ENCODE data around the gene FZD4. TPM values are rescaled to one million over a fixed set of nuclear protein-coding genes. Genes with fewer than 3 reads are reported as not detected.

FZD4 gene
- total RNA-seq, 1 donor from 2014 or later, result not detected

GRCh38 chr11:86988351-86988881 is 33.2 kb upstream of the FZD4 start:
- ATAC-seq (ENCODE audit: low read depth) (no peak), DNase-seq (no peak)
- Mint-ChIP-seq H3K27me3 (peaks cover 4% of the 10 kb centered on the region), H3K4me3 (no peak overlapping the region), H3K36me3 (ENCODE audit: low read depth) (no peaks in the 10 kb centered on the region), H3K27ac (no peak overlapping the region), H3K9me3 (no peaks in the 10 kb centered on the region), H3K4me1 (no peaks in the 10 kb centered on the region)
- intact Hi-C loops (cut with micrococcal nuclease), result no loop called here
- ChIA-PET CTCF (no interaction called here), POLR2A (no interaction called here)
- no peak for TF ChIP-seq CTCF (IDR thresholded peaks at IDR 0.05)

- no peak overlapping the region for H3K4me3 Mint-ChIP-seq
- H3K27ac Mint-ChIP-seq, result no peak overlapping the region
- H3K27me3 Mint-ChIP-seq, result peaks cover 4% of the 10 kb centered on the region
- intact Hi-C loops (cut with micrococcal nuclease), result no loop called here
- ChIA-PET CTCF (no interaction called here), POLR2A (no interaction called here)
- DNase-seq (no peak), ATAC-seq (ENCODE audit: low read depth) (no peak)
- TF ChIP-seq CTCF (IDR thresholded peaks at IDR 0.05), result no peak
- no peaks in the 10 kb centered on the region for H3K36me3 Mint-ChIP-seq (ENCODE audit: low read depth)
- H3K4me1 Mint-ChIP-seq, result no peaks in the 10 kb centered on the region
- H3K9me3 Mint-ChIP-seq, result no peaks in the 10 kb centered on the region
These were observed 32.5 kb upstream of the FZD4 start for GRCh38 chr11:86987679-86988078.

- no peak overlapping the region for H3K4me3 Mint-ChIP-seq
- H3K9me3 Mint-ChIP-seq, result no peaks in the 10 kb centered on the region
- intact Hi-C loops (cut with micrococcal nuclease), result no loop called here
- DNase-seq (no peak), ATAC-seq (ENCODE audit: low read depth) (no peak)
- no peak overlapping the region for H3K27ac Mint-ChIP-seq
- H3K4me1 Mint-ChIP-seq, result no peaks in the 10 kb centered on the region
- H3K27me3 Mint-ChIP-seq, result peaks cover 4% of the 10 kb centered on the region
- no peak for TF ChIP-seq CTCF (IDR thresholded peaks at IDR 0.05)
- ChIA-PET CTCF (no interaction called here), POLR2A (no interaction called here)
- H3K36me3 Mint-ChIP-seq (ENCODE audit: low read depth), result no peaks in the 10 kb centered on the region
These were observed 29.5 kb upstream of the FZD4 start for GRCh38 chr11:86984701-86985100.

GRCh38 chr11:86983021-86983488 is 27.9 kb upstream of the FZD4 start:
- TF ChIP-seq CTCF (IDR thresholded peaks at IDR 0.05), result no peak
- H3K4me1 Mint-ChIP-seq, result no peaks in the 10 kb centered on the region
- no peaks in the 10 kb centered on the region for H3K9me3 Mint-ChIP-seq
- no peak overlapping the region for H3K27ac Mint-ChIP-seq
- intact Hi-C loops (cut with micrococcal nuclease), result no loop called here
- DNase-seq (no peak), ATAC-seq (ENCODE audit: low read depth) (no peak)
- H3K36me3 Mint-ChIP-seq (ENCODE audit: low read depth), result no peaks in the 10 kb centered on the region
- H3K27me3 Mint-ChIP-seq, result no peaks in the 10 kb centered on the region
- no peak overlapping the region for H3K4me3 Mint-ChIP-seq
- ChIA-PET POLR2A (no interaction called here), CTCF (no interaction called here)

GRCh38 chr11:86981777-86982540 is 26.8 kb upstream of the FZD4 start:
- TF ChIP-seq CTCF (IDR thresholded peaks at IDR 0.05), result no peak
- Mint-ChIP-seq H3K36me3 (ENCODE audit: low read depth) (no peaks in the 10 kb centered on the region), H3K9me3 (no peaks in the 10 kb centered on the region), H3K27ac (no peak overlapping the region), H3K27me3 (no peaks in the 10 kb centered on the region), H3K4me3 (no peak overlapping the region), H3K4me1 (no peaks in the 10 kb centered on the region)
- no peak for DNase-seq
- ATAC-seq (ENCODE audit: low read depth), result no peak
- intact Hi-C loops (cut with micrococcal nuclease), result no loop called here
- POLR2A ChIA-PET, result no interaction called here
- CTCF ChIA-PET, result interaction anchor here (0.8 kb wide), 1 partner anchor 307 kb away, joined by 3 read pairs; no protein-coding TSS in a partner anchor
